ENCODE data around the gene CFAP299. TPM values are rescaled to one million over a fixed set of nuclear protein-coding genes. Genes with fewer than 3 reads are reported as not detected.
"Not testable (repeated sequence)": the region's sequence is repeated elsewhere in the genome, so short reads cannot be mapped to it uniquely, and the experiment has no call there.

The CFAP299 gene
- total and polyA plus RNA-seq, 4 experiments from 2014 or later: not detected

DNA sequence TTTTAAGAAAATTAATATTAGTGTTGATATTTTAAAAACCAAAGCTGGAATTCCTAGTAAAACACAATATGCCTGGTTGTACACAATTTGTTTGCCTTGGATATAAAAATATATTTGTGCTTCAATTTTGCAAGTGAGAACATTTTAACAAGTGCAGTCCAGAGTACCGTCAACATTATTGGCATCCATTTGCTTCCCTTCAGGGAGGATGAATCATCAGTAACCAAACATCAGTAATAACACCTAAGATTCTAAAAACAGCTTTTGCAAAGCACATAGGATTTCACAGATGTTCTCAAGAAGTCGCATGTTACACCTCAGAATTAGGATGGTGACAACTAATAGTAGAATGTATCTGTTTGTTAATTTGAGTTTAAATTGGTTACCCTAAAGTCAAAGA lies 432.4 kb downstream of the CFAP299 start:
- Mint-ChIP-seq H3K4me3 (no peak overlapping the region), H3K27ac (no peak overlapping the region), H3K36me3 (no peaks in the 10 kb centered on the region), H3K4me1 (no peaks in the 10 kb centered on the region), H3K27me3 (peaks cover 0 to 1% of the 10 kb centered on the region in 2 donors), H3K9me3 (peaks cover 0 to 19% (median 6%) of the 10 kb centered on the region in 8 donors)
- CTCF ChIA-PET (ENCODE audit: partially characterized antibody): no interaction called here
- intact Hi-C loops (cut with micrococcal nuclease): no loop called here
- Histone ChIP-seq H3K9me3 (ENCODE audit: control insufficient read depth in 1 of 2, low read length in 2 of 2) (no peaks in the 10 kb centered on the region), H3K27ac (ENCODE audit: low read depth, low read length) (no peak overlapping the region), H3K4me3 (ENCODE audit: low read length in 2 of 2) (no peak overlapping the region), H3K4me1 (ENCODE audit: insufficient read depth, low read length) (no peaks in the 10 kb centered on the region), H3K27me3 (ENCODE audit: insufficient read depth, low read length) (no peaks in the 10 kb centered on the region), H3K36me3 (ENCODE audit: insufficient read depth, low read length) (no peaks in the 10 kb centered on the region)
- POLR2A ChIA-PET (ENCODE audit: partially characterized antibody): no interaction called here
- no peak for DNase-seq

DNA sequence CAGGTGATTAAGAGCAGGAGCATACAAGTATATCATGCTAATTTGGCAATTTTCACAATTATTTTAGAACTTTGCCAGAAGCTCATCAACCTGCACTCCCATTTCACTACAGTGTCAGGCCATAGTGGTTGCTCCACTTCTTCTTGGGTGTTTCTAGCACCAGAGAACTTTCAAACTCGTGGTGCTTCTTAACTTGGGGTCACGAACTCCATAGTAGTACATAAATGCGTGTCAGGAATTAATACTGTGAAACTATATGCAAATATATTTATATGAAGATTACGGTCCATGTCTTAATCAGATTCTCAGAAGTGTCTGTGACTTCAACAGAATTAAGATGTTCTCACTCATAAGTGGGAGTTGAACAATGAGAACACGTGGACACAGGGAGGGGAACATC lies 440.6 kb downstream of the CFAP299 start:
- H3K27ac ChIP-seq (ENCODE audit: low read depth, low read length): no peak overlapping the region
- no peak overlapping the region for H3K27ac Mint-ChIP-seq
- no peaks in the 10 kb centered on the region for H3K9me3 Mint-ChIP-seq
- no peaks in the 10 kb centered on the region for H3K36me3 ChIP-seq (ENCODE audit: insufficient read depth, low read length)
- no peaks in the 10 kb centered on the region for H3K9me3 ChIP-seq (ENCODE audit: control insufficient read depth in 1 of 2, low read length in 2 of 2)
- DNase-seq: no peak
- H3K4me1 ChIP-seq (ENCODE audit: insufficient read depth, low read length): no peaks in the 10 kb centered on the region
- ChIA-PET POLR2A (ENCODE audit: partially characterized antibody) (no interaction called here), CTCF (ENCODE audit: partially characterized antibody) (no interaction called here)
- no peak overlapping the region for H3K4me3 ChIP-seq (ENCODE audit: low read length in 2 of 2)
- intact Hi-C loops (cut with micrococcal nuclease): no loop called here
- H3K36me3 Mint-ChIP-seq: no peaks in the 10 kb centered on the region
- peaks cover 0 to 1% of the 10 kb centered on the region in 2 donors for H3K27me3 Mint-ChIP-seq
- no peaks in the 10 kb centered on the region for H3K27me3 ChIP-seq (ENCODE audit: insufficient read depth, low read length)
- peaks cover 0 to 5% (median under 1%) of the 10 kb centered on the region in 4 donors for H3K4me1 Mint-ChIP-seq
- no peak overlapping the region for H3K4me3 Mint-ChIP-seq

DNA sequence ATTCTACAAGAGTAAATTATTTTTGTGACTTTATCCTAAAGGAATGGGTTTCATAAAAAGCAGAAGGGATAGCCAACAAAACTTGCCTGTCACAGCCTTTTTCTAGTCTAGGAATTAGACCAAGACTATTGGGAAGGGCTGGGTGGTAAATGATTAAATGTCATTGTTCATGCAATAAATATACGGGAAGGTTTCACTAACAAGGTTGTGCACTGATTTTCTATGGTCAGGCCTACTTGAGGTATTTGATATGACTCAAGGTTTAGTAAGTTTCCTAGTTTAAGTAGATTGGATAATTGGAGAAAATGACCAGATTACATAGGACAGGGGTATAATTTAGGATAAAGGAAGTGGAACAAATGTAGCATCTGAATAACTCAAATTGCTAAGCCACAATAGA lies 445.9 kb downstream of the CFAP299 start:
- CTCF ChIA-PET (ENCODE audit: partially characterized antibody): no interaction called here
- Mint-ChIP-seq H3K9me3 (no peaks in the 10 kb centered on the region), H3K27ac (no peak overlapping the region), H3K27me3 (no peaks in the 10 kb centered on the region), H3K4me3 (no peak overlapping the region), H3K4me1 (peaks cover 0 to 5% (median under 1%) of the 10 kb centered on the region in 4 donors), H3K36me3 (no peaks in the 10 kb centered on the region)
- POLR2A ChIA-PET (ENCODE audit: partially characterized antibody): no interaction called here
- Histone ChIP-seq H3K36me3 (ENCODE audit: insufficient read depth, low read length) (no peaks in the 10 kb centered on the region), H3K9me3 (ENCODE audit: control insufficient read depth in 1 of 2, low read length in 2 of 2) (no peaks in the 10 kb centered on the region), H3K27me3 (ENCODE audit: insufficient read depth, low read length) (no peaks in the 10 kb centered on the region), H3K4me3 (ENCODE audit: low read length in 2 of 2) (no peak overlapping the region), H3K4me1 (ENCODE audit: insufficient read depth, low read length) (no peaks in the 10 kb centered on the region), H3K27ac (ENCODE audit: low read depth, low read length) (no peak overlapping the region)
- DNase-seq: no peak
- intact Hi-C loops (cut with micrococcal nuclease): no loop called here

DNA sequence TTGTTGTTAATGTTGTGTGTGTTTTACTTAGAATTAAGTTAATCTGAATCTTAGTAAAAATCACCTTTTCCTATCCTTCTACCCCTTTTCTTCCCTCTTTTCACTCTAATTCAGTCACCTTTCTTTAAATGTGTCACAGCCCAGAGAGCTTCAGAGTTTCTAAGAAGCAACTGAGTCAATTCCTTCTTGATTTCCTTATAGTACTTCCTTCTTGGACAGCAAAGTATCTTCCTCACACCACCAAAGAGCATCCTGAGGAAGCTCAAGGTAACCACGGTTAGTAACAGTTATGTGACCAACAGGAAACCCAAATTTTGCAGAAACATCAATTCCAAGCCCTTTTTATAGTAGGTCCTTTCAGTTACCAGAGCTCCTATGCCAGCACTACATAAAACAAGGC lies 451.8 kb downstream of the CFAP299 start:
- H3K27ac Mint-ChIP-seq: no peak overlapping the region
- H3K9me3 Mint-ChIP-seq: no peaks in the 10 kb centered on the region
- Histone ChIP-seq H3K36me3 (ENCODE audit: insufficient read depth, low read length) (no peaks in the 10 kb centered on the region), H3K4me1 (ENCODE audit: insufficient read depth, low read length) (no peaks in the 10 kb centered on the region), H3K27me3 (ENCODE audit: insufficient read depth, low read length) (no peaks in the 10 kb centered on the region), H3K4me3 (ENCODE audit: low read length in 2 of 2) (no peak overlapping the region), H3K27ac (ENCODE audit: low read depth, low read length) (no peak overlapping the region), H3K9me3 (ENCODE audit: control insufficient read depth in 1 of 2, low read length in 2 of 2) (no peaks in the 10 kb centered on the region)
- DNase-seq: no peak
- no peaks in the 10 kb centered on the region for H3K36me3 Mint-ChIP-seq
- H3K4me1 Mint-ChIP-seq: peaks cover 5 to 9% (median 8%) of the 10 kb centered on the region in 4 donors
- ChIA-PET POLR2A (ENCODE audit: partially characterized antibody) (no interaction called here), CTCF (ENCODE audit: partially characterized antibody) (interaction anchor here (0.6 kb wide), 1 partner anchor 133 kb away, joined by 3 read pairs; no protein-coding TSS in a partner anchor)
- H3K27me3 Mint-ChIP-seq: peaks cover 0 to 1% of the 10 kb centered on the region in 2 donors
- intact Hi-C loops (cut with micrococcal nuclease): no loop called here
- H3K4me3 Mint-ChIP-seq: no peak overlapping the region

DNA sequence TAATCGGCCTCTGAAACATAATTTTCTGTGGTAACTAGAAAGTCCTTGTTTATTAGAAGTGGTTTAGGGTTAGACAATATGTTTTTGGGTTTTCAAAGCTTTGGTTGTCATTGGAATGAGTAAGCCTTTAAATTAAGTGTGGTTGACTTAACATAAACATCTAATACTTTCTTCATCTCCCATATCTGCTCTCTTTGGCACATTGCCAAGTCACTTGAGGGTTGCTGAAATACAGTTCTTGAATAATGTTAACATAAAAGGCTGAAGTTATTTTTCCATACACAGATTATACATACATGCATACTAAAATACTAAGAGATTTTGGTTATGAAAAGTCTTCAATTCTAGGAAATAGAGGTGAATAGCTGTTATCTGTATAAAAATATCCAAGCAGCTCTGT lies 453.3 kb downstream of the CFAP299 start:
- Mint-ChIP-seq H3K36me3 (no peaks in the 10 kb centered on the region), H3K27me3 (peaks cover 0 to 1% of the 10 kb centered on the region in 2 donors), H3K9me3 (peaks cover 0 to 2% (median 0%) of the 10 kb centered on the region in 8 donors), H3K4me1 (peaks cover 7 to 9% (median 8%) of the 10 kb centered on the region in 4 donors), H3K27ac (no peak overlapping the region), H3K4me3 (no peak overlapping the region)
- H3K27me3 ChIP-seq (ENCODE audit: insufficient read depth, low read length): no peaks in the 10 kb centered on the region
- H3K9me3 ChIP-seq (ENCODE audit: control insufficient read depth in 1 of 2, low read length in 2 of 2): no peaks in the 10 kb centered on the region
- no peak overlapping the region for H3K27ac ChIP-seq (ENCODE audit: low read depth, low read length)
- no peaks in the 10 kb centered on the region for H3K4me1 ChIP-seq (ENCODE audit: insufficient read depth, low read length)
- intact Hi-C loops (cut with micrococcal nuclease): no loop called here
- ChIA-PET POLR2A (ENCODE audit: partially characterized antibody) (no interaction called here), CTCF (ENCODE audit: partially characterized antibody) (no interaction called here)
- H3K36me3 ChIP-seq (ENCODE audit: insufficient read depth, low read length): no peaks in the 10 kb centered on the region
- no peak overlapping the region for H3K4me3 ChIP-seq (ENCODE audit: low read length in 2 of 2)
- peak in 2 of 5 donors; percentile 4 for DNase-seq

DNA sequence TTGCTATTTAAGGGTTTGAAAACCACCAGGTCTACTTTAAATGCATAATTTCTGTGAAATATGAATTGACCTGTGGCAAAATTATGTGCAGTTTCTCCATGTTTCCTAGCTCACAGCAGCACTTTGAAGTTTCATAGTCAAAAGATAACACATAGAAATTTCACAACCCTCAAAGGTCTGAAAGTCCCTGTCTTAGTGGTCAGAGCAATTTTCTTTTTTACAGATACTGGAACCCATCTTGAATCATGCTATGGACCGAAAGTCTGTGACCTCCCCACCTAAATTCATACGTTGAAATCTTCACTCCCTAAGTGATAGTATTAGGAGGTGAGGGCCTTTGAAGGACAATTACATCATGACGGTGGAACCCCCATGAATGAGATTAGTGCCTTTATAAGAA lies 454.6 kb downstream of the CFAP299 start:
- intact Hi-C loops (cut with micrococcal nuclease): no loop called here
- no peak overlapping the region for H3K27ac ChIP-seq (ENCODE audit: low read depth, low read length)
- no peak overlapping the region for H3K4me3 Mint-ChIP-seq
- no peaks in the 10 kb centered on the region for H3K4me1 ChIP-seq (ENCODE audit: insufficient read depth, low read length)
- POLR2A ChIA-PET (ENCODE audit: partially characterized antibody): no interaction called here
- no peak for DNase-seq
- peaks cover 0 to 1% of the 10 kb centered on the region in 2 donors for H3K27me3 Mint-ChIP-seq
- H3K27me3 ChIP-seq (ENCODE audit: insufficient read depth, low read length): no peaks in the 10 kb centered on the region
- H3K9me3 Mint-ChIP-seq: peaks cover 0 to 3% (median 0%) of the 10 kb centered on the region in 8 donors
- no peaks in the 10 kb centered on the region for H3K36me3 ChIP-seq (ENCODE audit: insufficient read depth, low read length)
- H3K4me3 ChIP-seq (ENCODE audit: low read length in 2 of 2): no peak overlapping the region
- no peaks in the 10 kb centered on the region for H3K9me3 ChIP-seq (ENCODE audit: control insufficient read depth in 1 of 2, low read length in 2 of 2)
- CTCF ChIA-PET (ENCODE audit: partially characterized antibody): no interaction called here
- peaks cover 7 to 9% (median 8%) of the 10 kb centered on the region in 4 donors for H3K4me1 Mint-ChIP-seq
- no peak overlapping the region for H3K27ac Mint-ChIP-seq
- no peaks in the 10 kb centered on the region for H3K36me3 Mint-ChIP-seq

DNA sequence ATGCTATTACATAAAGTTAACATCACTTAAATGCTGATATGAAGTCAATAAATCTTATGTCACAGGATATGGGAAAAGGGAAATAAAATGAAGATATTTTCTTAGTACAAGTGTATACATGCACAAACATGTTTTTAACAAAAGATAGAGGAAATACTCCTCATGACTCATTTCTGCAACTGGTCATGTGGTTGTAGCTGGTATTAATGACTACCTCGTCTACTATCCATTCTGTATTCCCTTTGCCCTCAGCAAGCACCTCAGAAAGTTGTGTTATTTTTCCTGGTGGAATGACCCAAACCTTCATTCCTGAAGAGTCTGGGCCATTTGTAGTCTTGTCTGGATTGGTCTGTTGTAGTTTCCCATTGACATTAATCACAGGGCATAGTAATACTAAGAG lies 458.1 kb downstream of the CFAP299 start:
- H3K9me3 ChIP-seq (ENCODE audit: control insufficient read depth in 1 of 2, low read length in 2 of 2); H3K4me1 ChIP-seq (ENCODE audit: insufficient read depth, low read length); H3K36me3 ChIP-seq (ENCODE audit: insufficient read depth, low read length); H3K27ac Mint-ChIP-seq; H3K4me3 Mint-ChIP-seq; H3K27me3 ChIP-seq (ENCODE audit: insufficient read depth, low read length); H3K27ac ChIP-seq (ENCODE audit: low read depth, low read length); DNase-seq; H3K4me3 ChIP-seq (ENCODE audit: low read length in 2 of 2); POLR2A ChIA-PET (ENCODE audit: partially characterized antibody); H3K27me3 Mint-ChIP-seq; H3K4me1 Mint-ChIP-seq; intact Hi-C loops (cut with micrococcal nuclease): not testable (repeated sequence)
- peaks cover 0 to 32% (median 13%) of the 10 kb centered on the region in 8 donors for H3K9me3 Mint-ChIP-seq
- peaks cover 2 to 11% of the 10 kb centered on the region in 2 donors for H3K36me3 Mint-ChIP-seq
- CTCF ChIA-PET (ENCODE audit: partially characterized antibody): interaction anchor here (0.6 kb wide), 1 partner anchor 414 kb away, joined by 3 read pairs; no protein-coding TSS in a partner anchor

DNA sequence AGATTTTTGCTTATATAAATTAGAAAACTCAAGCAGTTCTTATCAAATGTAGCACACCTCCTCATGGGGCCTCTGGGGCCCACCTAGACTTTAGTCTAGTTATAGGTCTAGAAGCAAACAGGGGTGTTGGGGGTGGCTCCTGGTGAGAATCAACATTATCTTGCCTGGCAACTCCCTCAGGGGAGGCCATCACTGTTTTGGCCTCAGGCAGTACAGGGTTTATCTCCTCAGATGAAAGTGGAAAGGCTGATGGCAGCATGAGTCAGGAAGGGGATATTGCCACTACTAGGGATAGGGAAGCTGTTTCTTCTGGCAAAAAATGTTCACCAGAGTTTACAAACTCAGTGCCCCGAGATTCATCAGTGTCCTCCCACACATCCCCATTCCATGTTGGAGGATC lies 462.6 kb downstream of the CFAP299 start:
- Histone ChIP-seq H3K9me3 (ENCODE audit: control insufficient read depth in 1 of 2, low read length in 2 of 2) (no peaks in the 10 kb centered on the region), H3K4me1 (ENCODE audit: insufficient read depth, low read length) (peaks cover 14% of the 10 kb centered on the region), H3K4me3 (ENCODE audit: low read length in 2 of 2) (no peak overlapping the region), H3K27me3 (ENCODE audit: insufficient read depth, low read length) (no peaks in the 10 kb centered on the region), H3K36me3 (ENCODE audit: insufficient read depth, low read length) (no peaks in the 10 kb centered on the region), H3K27ac (ENCODE audit: low read depth, low read length) (no peak overlapping the region)
- Mint-ChIP-seq H3K36me3 (peaks cover 2 to 11% of the 10 kb centered on the region in 2 donors), H3K4me1 (peaks cover 5 to 11% (median 6%) of the 10 kb centered on the region in 4 donors), H3K4me3 (no peak overlapping the region), H3K27ac (no peak overlapping the region), H3K9me3 (peaks cover 0 to 32% (median 13%) of the 10 kb centered on the region in 8 donors), H3K27me3 (no peaks in the 10 kb centered on the region)
- ChIA-PET CTCF (ENCODE audit: partially characterized antibody) (no interaction called here), POLR2A (ENCODE audit: partially characterized antibody) (no interaction called here)
- no peak for DNase-seq
- intact Hi-C loops (cut with micrococcal nuclease): no loop called here

Measured in CD4-positive, alpha-beta memory T cell (primary cell).